HepG2 (cell line): ENCODE data around the gene PNPLA1.

Experiments
- CEBPB ChIP-seq: IDR thresholded peaks from 2 replicates; pipeline ENCODE4 v1.6.1; 2011; ENCODE audit warnings: low read depth, low read length, improper control_type of control experiment, borderline replicate concordance
- FOXJ3 ChIP-seq: sonication (generic); formaldehyde crosslinking; IDR thresholded peaks from 2 replicates; pipeline ENCODE4 v1.4.0; 2020; ENCODE audit warnings: missing genetic modification reagents, mild to moderate bottlenecking, borderline replicate concordance
- XRCC5 ChIP-seq: fragments of 200-400 bp; formaldehyde crosslinking; optimal IDR thresholded peaks from 2 replicates; pipeline ENCODE3; 2017; ENCODE audit warnings: mild to moderate bottlenecking, low read length
- ZNF609 ChIP-seq: sonication (generic); formaldehyde crosslinking; IDR thresholded peaks from 2 replicates; pipeline ENCODE4 v1.4.0; 2020; ENCODE audit warnings: mild to moderate bottlenecking, missing genetic modification reagents, borderline replicate concordance

GRCh38 chr6:36280467-36280866, 10.6 kb downstream of the PNPLA1 start:
- TF ChIP-seq XRCC5: no peak
- no peak for TF ChIP-seq CEBPB
- TF ChIP-seq FOXJ3 (CRISPR knock-in tag): no peak
- no peak for TF ChIP-seq ZNF609 (CRISPR knock-in tag)
